Measurements from ENCODE around the gene SLC16A5.
"Not testable (repeated sequence)": the region's sequence is repeated elsewhere in the genome, so short reads cannot be mapped to it uniquely, and the experiment has no call there.

The SLC16A5 gene, protein sequence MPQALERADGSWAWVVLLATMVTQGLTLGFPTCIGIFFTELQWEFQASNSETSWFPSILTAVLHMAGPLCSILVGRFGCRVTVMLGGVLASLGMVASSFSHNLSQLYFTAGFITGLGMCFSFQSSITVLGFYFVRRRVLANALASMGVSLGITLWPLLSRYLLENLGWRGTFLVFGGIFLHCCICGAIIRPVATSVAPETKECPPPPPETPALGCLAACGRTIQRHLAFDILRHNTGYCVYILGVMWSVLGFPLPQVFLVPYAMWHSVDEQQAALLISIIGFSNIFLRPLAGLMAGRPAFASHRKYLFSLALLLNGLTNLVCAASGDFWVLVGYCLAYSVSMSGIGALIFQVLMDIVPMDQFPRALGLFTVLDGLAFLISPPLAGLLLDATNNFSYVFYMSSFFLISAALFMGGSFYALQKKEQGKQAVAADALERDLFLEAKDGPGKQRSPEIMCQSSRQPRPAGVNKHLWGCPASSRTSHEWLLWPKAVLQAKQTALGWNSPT

DNA sequence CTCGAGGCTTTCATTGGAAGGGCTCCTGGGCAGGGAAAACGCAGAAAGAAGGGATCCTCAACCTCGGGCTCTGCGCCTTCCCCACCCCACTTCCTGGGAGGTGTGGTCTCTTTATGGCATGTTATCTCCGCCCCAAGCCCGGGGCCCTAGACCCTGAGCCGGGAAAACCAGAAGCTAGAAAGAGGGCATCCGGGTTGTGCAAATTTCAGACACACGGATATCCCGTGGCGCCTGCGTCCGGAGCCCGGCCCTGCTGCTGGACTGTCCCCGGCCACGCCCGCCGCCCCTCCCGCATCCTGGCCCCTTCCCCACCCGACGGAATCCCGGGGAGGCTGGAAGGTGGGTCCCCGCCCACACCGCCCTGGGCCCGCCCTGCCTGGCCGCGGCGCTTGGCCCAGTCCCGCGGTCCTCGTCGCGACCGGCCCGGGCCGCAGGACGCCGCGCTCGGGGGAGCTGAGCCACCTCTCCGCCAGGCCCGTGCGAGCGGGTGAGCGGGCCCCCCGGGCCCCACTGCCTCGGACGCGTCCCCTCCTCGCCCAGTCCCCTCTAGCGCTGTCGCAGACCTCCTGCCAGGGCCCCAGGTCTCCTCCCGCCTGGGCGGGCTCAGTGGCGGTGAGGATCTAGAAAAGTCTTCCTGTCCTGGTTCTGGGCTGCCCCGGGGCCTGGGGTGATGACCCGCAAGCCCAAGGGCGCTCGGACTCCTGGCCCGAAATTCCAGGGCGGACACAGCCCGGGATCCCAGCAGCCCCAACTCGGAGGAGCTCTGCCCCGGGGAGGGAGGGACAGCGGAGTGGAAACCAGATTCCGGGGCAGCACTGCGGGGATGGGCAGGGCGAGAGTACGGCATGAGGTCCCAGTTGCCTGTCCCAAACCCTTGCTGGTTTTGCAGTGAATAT lies at the start of gene SLC16A5:
SLC16A5 (plus strand) TSS at position 397 of the 896 bp plus-strand sequence. CDS start 5,683 bp downstream, outside the sequence.
- DNase-seq, result no peak

DNA sequence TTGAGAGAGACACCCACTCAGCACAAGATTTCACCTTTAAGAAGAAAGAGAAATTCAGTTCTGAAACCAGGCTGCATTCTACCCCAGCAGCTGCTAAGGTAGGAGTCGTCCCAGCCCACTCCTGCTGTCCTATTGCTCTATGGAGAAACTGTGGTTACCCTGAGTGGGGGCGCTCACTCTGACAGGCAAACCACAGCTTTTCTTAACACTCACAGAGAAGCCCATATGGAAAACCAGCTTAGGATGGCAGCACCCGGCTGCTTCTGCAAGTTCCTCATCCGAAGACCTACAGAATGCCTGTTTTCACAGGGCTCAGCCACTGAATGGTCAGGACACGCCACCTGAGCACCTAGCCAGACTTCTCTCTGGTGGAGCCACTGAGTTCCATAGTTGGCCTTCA lies 48.5 kb upstream of the SLC16A5 start:
- no peak for DNase-seq

DNA sequence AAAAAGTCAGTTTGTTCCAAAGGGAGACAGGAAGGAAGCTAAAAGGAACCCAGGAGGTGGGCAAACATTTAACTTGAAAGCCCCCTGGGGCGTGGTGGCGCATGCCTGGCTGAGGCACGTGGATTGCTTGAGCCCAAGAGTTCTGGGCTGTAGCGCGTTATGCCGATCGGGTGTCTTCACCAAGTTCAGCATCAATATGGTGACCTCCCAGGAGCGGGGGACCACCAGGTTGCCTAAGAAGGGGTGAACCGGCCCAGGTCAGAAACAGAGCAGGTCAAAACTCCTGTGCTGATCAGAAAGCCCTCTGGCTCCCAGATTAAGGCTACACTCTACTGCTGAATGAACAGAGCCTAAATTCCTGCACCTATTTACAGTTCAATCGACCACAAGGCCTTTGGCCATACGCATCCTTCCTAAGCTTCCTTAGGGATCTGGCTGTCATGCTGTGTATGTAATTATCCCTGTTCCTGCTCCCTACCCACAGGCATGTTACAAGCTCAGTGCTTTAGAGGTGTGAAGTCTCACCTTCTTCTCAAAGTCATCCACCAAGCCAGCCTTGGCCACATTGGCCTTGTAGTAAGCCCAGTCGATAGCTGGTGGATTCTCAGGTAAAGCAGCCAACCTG lies 46.0 kb upstream of the SLC16A5 start:
- no peak for DNase-seq

DNA sequence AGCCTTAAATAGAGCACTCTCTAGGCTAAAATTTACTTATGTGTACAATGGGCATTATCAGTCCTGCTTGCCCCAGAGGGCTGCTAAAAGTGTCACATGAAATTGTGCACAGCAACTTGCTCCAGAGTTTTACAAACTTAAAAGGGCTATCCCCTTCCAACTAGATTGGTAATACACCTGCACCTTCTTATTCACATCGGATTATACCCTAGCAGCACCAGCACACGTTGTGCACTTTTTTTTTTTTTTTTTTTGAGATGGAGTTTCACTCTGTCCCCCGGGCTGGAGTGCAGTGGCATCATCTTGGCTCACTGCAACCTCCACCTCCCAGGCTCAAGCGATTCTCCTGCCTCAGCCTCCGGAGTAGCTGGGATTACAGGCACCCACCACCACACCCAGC lies 44.0 kb upstream of the SLC16A5 start:
- not testable (repeated sequence) for DNase-seq

DNA sequence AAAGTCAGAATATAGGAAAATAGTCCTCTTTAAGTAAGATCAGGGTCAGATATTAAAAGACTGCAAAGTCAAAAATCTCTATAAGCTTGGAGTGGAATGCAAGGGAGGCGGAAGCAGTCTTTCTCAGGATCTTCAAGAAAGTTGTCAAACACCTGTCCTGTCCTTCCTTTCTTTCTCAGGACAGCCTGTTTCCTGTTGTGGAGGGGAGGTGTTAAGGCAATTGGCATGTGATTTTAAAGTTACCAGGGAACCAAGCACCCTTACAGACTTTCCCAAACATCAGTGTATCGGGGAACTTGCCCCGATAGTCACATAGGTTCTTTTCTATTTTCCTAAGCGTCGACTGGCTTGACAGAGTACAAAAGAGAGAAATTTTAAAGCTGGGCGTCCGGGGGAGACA lies 43.0 kb upstream of the SLC16A5 start:
- no peak for DNase-seq

DNA sequence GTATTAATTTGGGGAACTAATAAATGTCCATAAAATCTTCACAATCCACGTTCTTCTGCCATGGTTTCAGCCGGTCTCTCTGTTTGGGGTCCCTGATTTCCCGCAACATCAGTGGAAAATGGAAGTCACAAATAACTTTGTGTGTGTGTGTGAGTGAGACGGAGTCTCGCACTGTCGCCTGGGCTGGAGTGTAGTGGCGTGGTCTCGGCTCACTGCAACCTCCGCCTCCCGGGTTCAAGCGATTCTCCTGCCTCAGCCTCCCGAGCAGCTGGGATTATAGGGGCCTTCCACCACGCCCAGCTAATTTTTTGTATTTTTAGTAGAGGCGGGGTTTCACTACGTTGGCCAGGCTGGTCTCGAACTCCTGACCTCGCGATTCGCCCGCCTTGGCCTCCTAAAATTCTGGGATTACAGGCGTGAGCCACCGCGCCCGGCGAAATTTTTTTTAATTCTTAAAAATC lies 41.8 kb upstream of the SLC16A5 start:
- not testable (repeated sequence) for DNase-seq

DNA sequence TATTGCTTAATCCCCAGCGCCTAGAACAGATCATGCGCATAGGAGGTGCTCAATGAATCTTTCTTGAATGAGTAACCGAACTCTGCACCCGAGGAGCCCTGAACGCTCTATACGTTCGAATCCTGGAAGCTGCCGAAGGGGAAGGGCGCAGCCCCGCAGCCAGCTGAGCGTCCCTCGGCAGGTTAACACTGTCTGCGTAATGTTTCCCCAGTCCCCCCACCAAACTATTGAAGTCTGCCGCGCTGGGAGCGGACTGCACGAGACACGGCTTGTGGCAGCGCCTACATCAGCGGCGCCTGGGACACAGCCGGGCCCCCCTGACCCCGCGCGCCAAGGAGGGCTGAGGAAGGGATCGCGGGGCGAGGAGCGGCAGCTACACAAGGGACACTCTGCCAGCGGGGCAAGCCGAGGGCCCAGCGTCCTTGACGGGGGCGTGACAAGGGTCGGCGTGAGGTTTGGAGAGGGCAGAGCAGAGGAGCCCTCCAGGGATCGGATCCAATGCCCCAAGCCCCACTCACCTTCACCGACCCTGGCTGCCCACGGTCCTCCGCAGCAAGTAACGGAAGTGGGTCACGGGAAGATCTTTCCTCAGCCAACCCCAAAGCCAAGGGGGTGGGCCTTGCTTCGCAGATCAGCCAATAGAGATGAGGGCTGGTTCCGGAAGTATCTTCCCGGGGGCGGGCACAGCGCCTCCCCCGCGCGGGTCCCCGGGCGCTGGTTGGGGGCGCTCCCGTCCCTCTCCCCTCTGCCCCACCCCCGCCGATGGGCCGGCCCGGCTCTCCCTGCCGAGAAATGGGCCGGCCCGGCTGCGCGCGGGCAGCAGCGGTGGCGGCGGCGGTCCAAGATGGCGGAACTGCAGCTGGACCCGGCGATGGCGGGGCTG lies 41.1 kb upstream of the SLC16A5 start, which contains the start of the genes ATP5PD and KCTD2:
ATP5PD (minus strand) TSS at position 563 of the 883 bp plus-strand sequence. CDS start 4,319 bp downstream, outside the sequence.
KCTD2 (plus strand) TSS at position 819 of the 883 bp plus-strand sequence; CDS start at position 845, 26 bp downstream.
- DNase-seq, result peak; percentile 79

DNA sequence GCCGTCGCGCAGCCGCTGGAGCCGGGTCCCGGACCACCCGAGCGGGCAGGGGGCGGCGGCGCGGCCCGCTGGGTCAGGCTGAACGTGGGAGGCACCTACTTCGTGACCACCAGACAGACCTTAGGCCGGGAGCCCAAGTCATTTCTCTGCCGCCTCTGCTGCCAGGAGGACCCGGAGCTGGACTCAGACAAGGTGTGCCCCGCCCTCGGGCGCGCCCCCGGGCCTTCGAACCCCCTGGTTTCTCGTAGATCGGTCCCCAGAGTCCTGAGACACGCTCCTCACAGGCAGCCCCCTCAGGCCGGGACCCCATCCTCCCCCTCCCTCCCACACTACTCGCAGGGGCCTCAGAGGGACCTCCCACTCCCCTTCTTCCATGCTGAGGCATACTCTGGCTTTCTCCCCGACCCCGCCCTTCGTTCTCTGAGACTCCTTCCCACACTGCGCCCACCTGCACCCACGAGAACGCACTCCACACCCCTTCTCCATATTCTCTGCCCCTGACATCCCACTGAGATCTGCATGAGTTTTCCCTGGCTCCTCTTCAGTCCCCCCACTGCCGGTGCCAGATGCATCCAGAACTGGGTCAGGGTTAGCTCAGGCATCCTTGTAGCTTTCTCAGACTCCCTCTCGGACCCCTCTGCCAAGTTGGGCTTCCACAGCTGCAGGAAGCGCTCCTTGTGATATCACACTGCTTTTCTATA lies 40.2 kb upstream of the SLC16A5 start:
- no peak for DNase-seq

DNA sequence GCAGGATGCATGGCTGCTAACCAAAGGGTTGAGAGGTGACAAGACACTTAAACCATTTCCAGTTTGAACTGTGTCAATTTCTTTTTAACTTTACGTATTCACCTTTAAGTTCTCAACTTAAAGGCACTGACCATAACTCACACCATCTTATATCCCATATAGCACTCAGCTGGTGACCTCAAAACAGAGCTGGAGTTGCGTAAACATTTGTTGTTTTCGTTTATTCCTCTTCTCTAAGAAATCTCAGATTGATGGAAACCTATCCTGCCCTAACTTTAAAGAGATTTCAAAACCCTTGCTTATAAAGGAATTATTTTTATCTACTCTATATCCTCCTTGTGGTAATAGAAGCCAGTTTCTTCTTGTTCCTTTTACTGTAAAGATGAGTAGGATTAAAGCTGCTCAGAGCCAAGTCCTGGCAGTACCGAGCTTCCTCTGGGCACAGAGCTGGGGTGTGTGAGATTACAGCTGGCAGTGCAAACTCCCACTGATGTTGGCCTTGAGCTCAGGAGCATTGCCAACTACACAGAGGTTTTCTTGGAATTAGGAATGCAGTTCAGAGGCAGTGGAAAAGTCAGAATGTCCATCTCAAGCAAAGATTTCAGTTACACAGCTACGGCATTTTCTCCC lies 39.4 kb upstream of the SLC16A5 start:
- no peak for DNase-seq

DNA sequence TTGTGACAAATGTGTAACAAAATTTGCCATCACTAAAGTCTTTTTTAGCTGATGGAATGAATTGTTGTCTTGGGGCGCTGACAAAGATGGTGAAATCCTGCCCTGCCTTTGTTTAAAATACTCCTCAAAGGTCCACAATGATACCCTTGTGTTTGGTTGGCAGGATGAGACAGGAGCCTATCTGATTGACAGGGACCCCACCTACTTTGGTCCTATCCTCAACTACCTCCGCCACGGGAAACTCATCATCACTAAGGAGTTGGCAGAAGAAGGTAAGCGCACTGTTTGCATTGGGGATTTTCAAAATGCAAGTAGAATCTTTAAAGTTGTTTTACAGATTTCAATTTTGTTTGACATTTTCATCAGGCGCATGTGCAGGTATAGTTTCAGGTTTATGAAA lies 38.7 kb upstream of the SLC16A5 start:
- no peak for DNase-seq

DNA sequence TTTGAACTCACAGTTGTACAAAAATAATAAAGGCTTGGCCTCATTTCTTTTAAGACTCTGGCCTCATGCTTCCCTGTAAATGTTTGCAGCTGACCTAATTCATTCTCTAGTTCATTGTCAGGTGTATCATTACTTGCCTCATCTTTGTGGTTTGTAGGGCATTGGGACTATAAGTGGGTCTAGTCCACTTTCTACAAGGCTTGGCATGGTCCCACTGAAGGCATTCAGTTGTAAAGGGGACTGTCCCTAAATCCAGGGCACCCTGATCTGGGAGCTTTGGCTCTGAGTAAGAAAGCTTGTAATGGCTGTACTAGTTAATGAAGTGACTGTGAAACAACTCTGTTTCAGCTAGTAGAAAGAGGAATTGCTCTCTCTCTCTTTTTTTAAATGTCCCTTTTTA lies 38.0 kb upstream of the SLC16A5 start:
- DNase-seq, result no peak

DNA sequence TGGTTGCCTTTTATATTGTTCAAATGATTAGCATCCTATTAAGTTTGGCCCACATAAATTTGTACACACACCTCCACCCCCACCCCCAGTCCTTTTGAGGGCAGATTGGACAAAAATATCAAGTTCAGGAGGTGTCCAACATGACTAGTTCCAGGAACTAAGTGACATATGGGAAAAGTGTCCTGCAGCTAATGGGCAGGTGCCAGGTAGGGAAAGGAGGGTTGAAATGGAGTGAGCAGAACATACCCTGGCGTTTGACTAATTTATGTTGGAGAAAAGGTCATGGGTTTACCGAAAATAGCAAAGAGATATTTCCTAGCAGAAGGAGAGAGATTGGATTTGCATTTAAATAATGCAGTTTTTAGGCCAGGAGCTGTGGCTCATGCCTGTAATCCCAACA lies 35.8 kb upstream of the SLC16A5 start:
- no peak for DNase-seq

DNA sequence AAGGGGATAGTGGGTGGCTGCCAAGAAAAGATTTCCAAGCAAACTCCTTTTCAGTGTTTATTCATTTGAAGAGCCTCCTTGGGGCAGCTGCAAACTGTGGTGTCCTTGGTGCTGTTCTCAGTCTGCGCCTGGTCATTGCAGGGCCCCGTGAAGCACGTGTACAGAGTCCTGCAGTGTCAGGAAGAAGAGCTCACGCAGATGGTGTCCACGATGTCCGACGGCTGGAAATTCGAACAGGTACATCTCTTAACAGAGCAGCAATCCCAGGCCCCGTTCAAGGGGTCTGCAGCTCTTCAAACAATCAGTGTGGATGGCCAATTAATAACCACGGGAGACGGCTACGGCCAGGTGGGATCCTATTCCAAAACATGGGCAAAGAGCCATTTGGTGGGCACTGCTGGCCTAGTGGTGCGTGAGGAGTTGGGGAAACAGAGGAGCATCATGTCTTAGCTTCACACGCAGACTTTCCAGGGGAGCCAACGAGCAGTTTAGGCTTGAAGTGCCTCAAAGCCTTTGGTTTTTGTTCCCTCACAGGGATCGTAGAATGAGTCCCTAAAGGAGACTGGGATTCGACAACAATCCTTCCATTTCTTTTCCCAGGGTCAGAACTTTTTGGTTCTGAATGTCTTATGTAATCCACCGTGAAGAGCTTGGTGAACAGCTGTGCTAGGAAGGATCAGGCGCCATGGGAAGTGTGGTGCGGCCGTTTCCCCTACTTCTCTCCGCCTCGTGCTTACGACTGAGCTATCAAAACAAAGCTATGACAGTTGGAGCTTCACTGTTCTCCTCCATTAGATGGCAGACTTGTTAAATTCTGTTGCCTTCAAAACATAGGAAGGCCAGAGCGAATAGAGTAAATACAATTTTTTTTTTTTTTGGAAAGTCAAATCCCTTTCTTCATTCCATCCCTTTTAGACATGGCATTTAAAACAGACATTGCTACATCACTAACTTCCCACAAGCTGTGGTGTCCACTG lies 28.1 kb upstream of the SLC16A5 start:
- DNase-seq, result no peak

DNA sequence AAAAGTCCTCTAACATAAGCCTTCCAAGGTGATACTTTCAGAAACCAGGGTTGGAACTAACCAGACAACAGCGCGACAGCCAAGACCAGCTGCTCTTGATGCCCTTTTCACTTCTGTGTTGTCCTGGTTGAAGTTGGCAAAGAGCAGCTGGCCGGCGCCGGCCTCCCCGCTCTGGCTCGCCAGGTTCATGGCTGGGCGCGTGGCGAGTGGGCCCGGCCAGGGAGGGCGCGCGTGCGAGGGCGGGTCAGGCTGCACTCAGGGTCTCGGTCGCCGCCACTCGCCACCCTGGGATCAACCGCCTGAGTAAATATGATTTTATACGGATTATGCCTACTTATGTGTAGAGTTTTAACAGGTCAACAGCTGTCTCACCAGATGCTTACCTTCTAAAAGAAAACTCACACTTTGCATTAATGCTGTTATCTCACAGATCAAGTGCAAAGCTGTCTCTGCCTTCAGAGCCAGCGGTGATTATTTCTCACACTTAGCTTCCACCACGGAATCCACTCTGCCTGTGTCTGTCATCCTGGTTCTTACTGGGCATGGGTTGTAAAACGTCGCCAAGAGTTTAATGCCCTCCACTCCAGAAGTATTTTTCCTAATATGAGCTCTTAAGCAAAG lies 27.2 kb upstream of the SLC16A5 start:
- no peak for DNase-seq

DNA sequence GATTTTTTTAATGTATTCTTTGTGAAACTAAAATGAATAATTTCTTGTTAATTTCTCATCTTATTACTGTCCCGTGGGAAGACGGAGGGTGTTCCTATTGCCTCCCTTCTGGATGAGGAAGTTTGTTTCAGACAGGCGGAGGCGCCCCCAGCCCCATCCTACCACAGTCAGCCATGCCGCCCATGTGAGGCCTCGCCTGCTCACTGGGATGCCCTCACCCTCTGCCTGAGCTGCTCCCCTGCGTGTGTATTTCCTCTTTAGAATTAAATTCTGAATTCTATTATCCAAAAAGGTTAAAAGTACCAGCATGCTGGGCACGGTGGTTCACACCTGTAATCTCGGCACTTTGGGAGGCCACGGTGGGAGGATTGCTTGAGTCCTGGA lies 26.7 kb upstream of the SLC16A5 start:
- DNase-seq, result no peak

DNA sequence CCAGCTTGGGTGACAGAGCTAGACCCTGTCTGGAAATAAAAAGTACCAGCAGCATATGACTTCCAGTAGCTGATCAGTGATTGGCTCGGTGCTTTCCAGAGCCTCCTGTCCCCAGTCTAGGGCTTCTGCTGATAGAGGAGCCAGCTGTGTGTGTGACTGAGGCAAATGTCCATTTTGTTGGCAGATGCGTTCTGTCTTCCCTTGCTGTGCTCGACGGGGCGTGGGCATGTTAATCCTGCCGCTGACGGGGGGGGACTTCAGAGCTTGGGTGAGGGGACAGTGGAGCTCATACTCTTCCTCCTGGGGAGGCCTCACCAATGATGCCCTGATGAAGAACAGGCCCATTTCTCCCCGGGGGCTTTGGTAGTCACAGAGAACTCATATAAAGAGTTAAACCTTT lies 26.1 kb upstream of the SLC16A5 start:
- DNase-seq, result no peak

DNA sequence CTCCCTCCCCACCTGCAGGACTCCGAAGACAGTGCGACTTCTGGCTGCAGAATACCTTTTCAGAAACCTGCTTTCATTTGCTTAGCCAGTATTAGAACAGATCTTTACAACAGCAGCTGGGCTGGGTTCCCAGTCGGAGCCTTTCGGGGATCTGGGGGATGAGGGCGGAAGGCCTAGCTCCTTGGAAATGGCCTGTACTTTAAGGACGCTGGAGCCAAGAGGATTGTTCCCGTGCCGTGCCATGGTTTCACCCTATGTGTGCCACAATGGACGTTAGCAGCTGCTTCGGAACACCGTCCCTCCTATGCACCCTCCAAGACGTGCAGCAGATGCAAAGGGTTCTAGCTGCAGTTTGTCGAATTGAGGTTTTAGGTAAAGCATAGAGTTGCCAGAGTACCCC lies 24.6 kb upstream of the SLC16A5 start:
- DNase-seq, result no peak

DNA sequence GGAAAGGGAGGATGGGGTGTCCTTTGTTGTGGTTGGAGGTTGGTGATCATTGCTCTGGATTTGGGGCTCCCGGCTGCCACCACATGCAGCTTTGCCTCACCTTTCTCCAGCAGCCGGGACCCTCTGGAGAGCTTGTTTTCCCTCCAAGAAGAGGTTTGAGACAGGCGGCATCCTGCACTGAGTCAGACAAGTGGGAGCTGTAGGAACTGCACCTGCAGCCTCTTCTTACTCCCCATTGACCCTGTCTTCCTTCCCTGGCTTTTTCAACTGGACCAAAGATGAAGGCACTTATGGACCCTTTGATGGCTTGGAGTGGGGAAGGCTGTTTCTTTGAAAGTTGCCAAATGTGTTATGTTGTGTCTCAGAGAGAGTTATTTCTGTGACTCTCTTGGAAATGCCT lies 24.1 kb upstream of the SLC16A5 start:
- no peak for DNase-seq

DNA sequence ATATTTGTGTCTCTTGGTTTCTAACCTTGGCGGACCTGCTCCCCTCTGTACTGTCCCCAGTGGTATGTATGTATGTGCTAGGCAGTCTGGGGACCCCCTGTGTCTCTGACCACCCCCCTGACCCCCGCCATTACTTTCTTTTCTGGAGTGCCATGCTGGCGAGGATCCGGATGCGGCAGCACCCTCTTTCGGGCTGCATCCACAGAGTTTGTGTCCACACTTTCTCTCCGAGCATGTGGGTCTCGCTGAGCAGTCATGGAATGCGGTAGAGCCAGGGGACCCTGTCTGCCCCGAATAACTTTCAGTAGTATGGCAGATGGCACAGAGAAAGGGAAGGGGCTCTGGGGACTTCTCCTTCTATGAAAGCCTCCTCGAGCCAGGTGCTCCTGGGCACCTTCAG lies 23.7 kb upstream of the SLC16A5 start:
- no peak for DNase-seq
